ENCODE measurements around the gene TAF15. TPM values are rescaled to one million over a fixed set of nuclear protein-coding genes. Genes with fewer than 3 reads are reported as not detected.

Gene TAF15
- 315 and 321 TPM in 2 replicates for total RNA-seq

DNA sequence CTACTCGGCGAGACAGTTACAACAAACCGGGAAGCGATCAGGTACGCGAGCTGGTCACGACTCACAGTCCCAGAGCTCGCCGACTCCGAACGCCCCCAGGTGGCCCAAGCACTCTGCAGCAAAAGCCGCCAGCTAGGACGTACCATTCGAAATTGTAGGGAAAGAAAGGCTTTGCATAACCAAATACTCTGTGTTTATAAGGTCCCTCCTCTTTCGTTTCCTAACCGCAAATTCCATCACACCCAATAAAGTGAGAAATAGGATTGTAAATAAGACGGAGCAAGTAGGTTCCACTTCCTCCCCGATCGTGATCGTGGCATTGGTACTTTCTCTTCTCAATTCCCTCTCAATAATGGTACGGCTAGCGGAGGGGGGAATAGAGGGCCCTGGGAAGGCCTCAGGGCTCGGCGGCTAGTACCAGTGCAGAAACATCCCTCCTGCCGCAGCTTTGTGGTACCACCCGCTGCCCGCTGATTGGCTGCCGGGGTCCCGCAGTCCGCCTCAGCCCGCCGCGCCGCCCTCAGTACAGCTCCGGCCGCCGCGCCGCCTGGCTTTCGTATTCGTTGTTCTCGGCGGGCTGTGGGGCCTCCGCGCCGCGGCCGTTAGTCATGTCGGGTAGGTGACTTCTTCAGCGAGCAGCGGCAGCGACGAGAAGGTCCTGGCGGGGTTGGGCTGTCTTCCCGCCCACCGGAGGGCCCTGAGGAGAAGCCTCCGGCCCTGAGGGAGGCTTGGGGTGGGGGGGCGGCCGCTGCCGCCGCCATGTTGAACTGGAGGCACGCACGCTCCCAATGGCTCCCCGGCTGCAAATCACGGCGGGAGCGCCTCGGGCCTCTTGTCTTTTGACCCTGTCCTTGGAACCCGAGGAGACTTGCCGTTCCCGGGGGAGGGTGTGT is at the start of gene TAF15:
Gene TAF15, plus strand, starts transcription at position 523 of the 893 bp plus-strand sequence. Its CDS starts 86 bp downstream, at position 609.
- peak; percentile 96 for DNase-seq (ENCODE audit: low spot score)
- no peaks in the 10 kb centered on the region for H3K9me3 Mint-ChIP-seq
- no peaks in the 10 kb centered on the region for H3K27me3 Mint-ChIP-seq (ENCODE audit: low read depth)
- H3K27ac Mint-ChIP-seq: peak within 1 kb of the TSS; percentile 97
- intact Hi-C loops (cut with micrococcal nuclease): loop anchor here (1.0 to 5.0 kb wide), 2 partner anchors 45 to 222 kb away; partner anchors contain the start of gene AP2B1
- peaks cover 27% of the 10 kb centered on the region for H3K36me3 Mint-ChIP-seq (ENCODE audit: low read depth)
- H3K4me1 Mint-ChIP-seq (ENCODE audit: low read depth): peaks cover 34% of the 10 kb centered on the region
- peak within 1 kb of the TSS; percentile 91 for H3K4me3 Mint-ChIP-seq (ENCODE audit: low read depth)

DNA sequence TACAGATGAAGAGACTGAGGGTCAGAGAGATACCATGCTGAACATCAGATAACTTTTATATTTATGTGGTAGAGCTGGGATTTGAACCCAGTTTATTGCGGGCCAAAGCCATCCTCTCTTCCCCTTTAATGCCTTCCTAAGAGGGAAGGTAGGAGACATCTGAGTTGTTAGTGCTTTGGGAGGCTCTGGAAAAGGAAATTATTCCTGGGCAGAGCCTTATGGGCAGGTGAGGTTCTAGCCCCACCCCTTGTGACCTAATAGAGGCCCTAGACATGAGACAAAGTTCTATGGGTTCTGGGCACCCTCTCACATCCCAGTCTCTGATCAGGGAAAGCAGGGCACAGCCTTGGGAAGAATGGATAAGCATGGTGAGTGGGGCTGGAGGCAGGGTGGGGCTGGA is 48.7 kb upstream of the TAF15 start, which contains the start of gene C17orf50:
Gene C17orf50, plus strand, starts transcription at position 301 of the 400 bp plus-strand sequence. Its CDS starts 55 bp downstream, at position 356.
- Mint-ChIP-seq H3K36me3 (ENCODE audit: low read depth) (no peaks in the 10 kb centered on the region), H3K4me1 (ENCODE audit: low read depth) (peaks cover 8% of the 10 kb centered on the region), H3K27me3 (ENCODE audit: low read depth) (peaks cover 5% of the 10 kb centered on the region), H3K27ac (no peak within 1 kb of the TSS), H3K4me3 (ENCODE audit: low read depth) (no peak within 1 kb of the TSS), H3K9me3 (no peaks in the 10 kb centered on the region)
- intact Hi-C loops (cut with micrococcal nuclease): no loop called here
- no peak for DNase-seq (ENCODE audit: low spot score)

DNA sequence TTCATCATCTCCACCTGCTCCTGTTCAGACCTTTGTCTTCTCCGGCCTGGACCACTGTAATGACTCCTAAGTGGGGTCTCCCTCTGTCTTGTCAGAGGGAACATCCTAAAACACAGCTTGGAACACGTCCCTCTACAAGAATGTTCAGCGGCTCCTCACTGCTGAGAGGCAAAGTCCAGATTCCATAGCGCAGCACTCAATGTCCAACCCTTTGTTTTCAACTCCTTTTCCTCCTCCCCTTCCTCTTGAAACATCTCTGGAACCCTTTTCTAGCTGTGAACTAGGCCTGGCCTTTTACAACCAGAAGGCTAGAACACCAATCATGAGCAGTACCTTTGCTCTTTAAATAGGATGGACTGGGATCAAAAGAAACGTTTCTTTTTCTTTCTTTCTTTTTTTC is 47.7 kb upstream of the TAF15 start:
- Mint-ChIP-seq H3K4me1 (ENCODE audit: low read depth) (peaks cover 8% of the 10 kb centered on the region), H3K4me3 (ENCODE audit: low read depth) (no peak overlapping the region), H3K9me3 (no peaks in the 10 kb centered on the region), H3K36me3 (ENCODE audit: low read depth) (no peaks in the 10 kb centered on the region), H3K27ac (no peak overlapping the region), H3K27me3 (ENCODE audit: low read depth) (peaks cover 4% of the 10 kb centered on the region)
- DNase-seq (ENCODE audit: low spot score): no peak
- intact Hi-C loops (cut with micrococcal nuclease): no loop called here

DNA sequence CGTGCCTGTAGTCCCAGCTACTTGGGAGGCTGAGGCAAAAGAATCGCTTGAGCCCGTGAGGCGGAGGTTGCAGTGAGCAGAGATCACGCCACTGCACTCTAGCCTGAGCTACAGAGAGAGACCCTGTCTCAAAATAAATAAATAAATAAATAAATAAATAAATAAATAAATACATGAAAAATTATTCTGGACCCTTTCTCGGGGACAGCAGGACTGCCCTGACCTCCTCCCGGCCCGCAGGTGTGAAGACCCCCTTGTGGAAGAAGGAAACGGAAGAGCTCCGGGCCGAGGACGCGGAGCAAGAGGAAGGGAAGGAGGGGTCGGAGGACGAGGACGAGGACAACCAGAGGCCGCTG is 45.5 kb upstream of the TAF15 start:
- intact Hi-C loops (cut with micrococcal nuclease): loop anchor here (1.0 kb wide), 2 partner anchors 41 to 46 kb away; partner anchors contain the start of gene TAF15
- Mint-ChIP-seq H3K27ac (no peak overlapping the region), H3K4me3 (ENCODE audit: low read depth) (peak overlapping the region; percentile 67), H3K9me3 (no peaks in the 10 kb centered on the region), H3K36me3 (ENCODE audit: low read depth) (no peaks in the 10 kb centered on the region), H3K27me3 (ENCODE audit: low read depth) (peaks cover 5% of the 10 kb centered on the region), H3K4me1 (ENCODE audit: low read depth) (peaks cover 8% of the 10 kb centered on the region)
- no peak for DNase-seq (ENCODE audit: low spot score)

DNA sequence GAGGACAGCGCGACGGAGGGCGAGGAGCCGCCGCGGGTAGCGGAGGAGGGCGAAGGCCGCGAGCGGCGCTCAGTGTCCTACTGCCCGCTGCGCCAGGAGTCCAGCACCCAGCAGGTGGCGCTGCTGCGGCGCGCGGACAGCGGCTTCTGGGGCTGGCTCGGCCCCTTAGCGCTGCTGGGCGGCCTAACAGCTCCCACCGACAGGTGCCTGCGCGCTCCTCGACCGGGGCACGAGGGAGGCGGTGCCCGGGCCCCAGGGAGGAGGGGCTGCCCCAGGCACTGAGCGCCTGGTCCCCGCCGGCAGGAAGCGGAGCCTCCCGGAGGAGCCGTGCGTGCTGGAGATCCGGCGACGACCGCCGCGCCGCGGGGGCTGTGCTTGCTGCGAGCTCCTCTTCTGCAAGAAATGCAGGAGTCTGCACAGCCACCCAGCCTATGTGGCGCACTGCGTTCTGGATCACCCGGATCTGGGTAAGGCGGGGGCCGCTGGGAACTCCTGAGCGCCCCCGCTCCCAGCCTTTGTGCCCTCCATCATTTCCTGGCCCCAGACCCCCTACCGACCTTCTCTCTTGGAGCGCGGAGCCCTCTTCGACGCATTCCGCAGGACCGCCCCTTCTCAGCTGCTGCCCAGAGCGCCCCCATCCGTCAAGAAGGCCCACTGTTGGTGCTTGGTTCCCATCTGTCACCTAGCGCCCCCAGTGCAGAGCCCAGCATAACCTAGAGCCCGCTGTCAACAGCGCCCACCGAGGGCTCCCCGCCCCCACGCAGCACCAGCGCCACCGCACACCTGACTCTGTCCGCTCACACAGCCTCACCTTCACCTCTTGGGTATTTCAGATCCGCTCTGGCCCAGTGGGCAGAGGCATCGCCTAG is 44.9 kb upstream of the TAF15 start:
- Mint-ChIP-seq H3K27me3 (ENCODE audit: low read depth) (peaks cover 5% of the 10 kb centered on the region), H3K27ac (peak overlapping the region; percentile 62), H3K36me3 (ENCODE audit: low read depth) (no peaks in the 10 kb centered on the region), H3K9me3 (no peaks in the 10 kb centered on the region), H3K4me3 (ENCODE audit: low read depth) (peak overlapping the region; percentile 86), H3K4me1 (ENCODE audit: low read depth) (peaks cover 8% of the 10 kb centered on the region)
- peak; percentile 81 for DNase-seq (ENCODE audit: low spot score)
- intact Hi-C loops (cut with micrococcal nuclease): loop anchor here (1.0 kb wide), 2 partner anchors 40 to 45 kb away; partner anchors contain the start of gene TAF15

DNA sequence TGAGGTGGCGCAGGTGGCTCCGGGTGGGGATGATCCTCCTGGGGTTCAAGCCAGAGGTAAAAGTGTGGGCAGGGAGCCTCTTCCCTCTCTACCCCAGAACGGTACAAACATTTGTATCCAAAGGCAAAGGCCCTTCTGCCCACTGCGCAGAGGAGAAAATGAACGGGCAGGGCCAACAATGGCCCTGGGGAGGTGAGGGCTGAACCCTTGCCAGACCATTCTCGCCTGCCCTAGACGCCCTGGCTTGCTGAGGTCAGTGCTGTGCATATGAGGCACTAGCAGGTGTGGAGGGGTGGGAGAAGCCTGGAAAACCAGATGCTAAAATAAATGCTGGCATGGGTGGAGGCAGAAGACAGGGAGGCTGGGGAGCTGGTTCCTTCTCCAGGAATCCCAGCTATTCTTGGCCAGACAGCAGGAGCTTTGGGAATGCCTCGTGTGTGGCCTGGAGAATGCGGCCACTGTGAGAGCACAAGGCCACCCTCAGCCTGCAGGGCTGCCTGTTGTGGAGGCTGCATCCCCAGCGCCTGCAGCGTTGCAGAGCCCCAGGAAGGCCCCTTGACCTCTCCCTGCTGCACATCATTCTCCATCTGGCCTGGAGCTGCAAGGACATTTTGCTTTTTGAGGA is 44.1 kb upstream of the TAF15 start:
- Mint-ChIP-seq H3K4me3 (ENCODE audit: low read depth) (peak overlapping the region; percentile 86), H3K36me3 (ENCODE audit: low read depth) (no peaks in the 10 kb centered on the region), H3K4me1 (ENCODE audit: low read depth) (peaks cover 8% of the 10 kb centered on the region), H3K9me3 (no peaks in the 10 kb centered on the region), H3K27ac (no peak overlapping the region), H3K27me3 (ENCODE audit: low read depth) (peaks cover 5% of the 10 kb centered on the region)
- intact Hi-C loops (cut with micrococcal nuclease): no loop called here
- no peak for DNase-seq (ENCODE audit: low spot score)

DNA sequence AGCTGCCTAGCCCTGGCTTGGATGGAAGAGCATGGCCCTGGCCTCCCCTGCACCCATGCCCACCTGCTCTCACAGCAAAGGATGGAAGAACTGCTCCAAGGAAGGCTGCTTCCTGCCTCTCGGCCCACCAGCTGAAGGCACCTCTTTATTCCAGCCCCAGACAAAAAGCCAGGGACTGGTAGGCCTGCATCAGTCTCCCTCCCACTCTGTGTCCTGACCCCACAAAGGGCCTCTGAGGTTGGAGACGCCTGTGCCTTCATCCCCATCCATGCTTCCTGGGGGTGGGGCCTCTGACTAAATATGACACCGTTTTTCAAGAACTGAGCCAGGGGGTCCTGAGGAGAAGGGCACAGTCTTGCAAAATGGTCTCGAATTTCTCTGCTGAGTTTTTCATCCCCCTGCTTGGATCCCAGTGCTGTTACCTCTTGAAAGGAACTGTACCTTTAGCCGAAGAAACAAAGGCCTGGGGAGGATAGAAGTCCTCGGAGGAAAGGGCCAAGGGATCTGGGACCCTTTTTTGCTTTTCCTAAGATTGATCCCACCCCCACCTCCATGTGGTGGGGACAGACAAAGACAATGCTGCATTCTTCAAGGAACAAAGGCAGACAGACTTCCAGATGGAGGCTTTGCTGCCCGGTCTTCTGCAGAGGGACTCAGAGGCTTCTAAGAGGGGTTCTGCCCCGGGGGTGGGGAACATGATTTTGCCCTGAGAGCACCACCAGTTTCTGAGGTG is 43.4 kb upstream of the TAF15 start:
- intact Hi-C loops (cut with micrococcal nuclease): no loop called here
- no peaks in the 10 kb centered on the region for H3K9me3 Mint-ChIP-seq
- peaks cover 8% of the 10 kb centered on the region for H3K4me1 Mint-ChIP-seq (ENCODE audit: low read depth)
- peaks cover 5% of the 10 kb centered on the region for H3K27me3 Mint-ChIP-seq (ENCODE audit: low read depth)
- H3K27ac Mint-ChIP-seq: no peak overlapping the region
- H3K4me3 Mint-ChIP-seq (ENCODE audit: low read depth): no peak overlapping the region
- no peaks in the 10 kb centered on the region for H3K36me3 Mint-ChIP-seq (ENCODE audit: low read depth)
- no peak for DNase-seq (ENCODE audit: low spot score)

DNA sequence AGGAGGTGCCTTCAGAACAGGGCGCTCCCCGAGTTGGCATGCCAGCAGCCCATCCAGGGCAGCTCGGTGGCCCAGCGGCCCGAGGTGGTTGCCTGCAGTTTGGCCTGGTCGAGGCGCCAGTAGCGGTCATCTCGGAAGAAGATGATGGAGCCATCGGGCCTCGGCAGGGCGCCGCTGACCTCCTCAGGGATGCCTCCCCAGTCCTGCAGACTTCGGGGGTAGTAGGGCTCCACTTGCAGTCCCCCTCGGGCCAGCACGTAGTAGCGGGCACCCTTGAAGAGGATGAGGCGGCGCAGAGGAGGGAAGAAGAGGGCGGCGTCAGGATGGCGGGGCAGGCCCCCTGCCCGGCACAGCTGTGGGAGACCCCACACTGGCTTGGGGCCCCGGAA is 42.8 kb upstream of the TAF15 start:
- H3K4me1 Mint-ChIP-seq (ENCODE audit: low read depth): peaks cover 8% of the 10 kb centered on the region
- H3K4me3 Mint-ChIP-seq (ENCODE audit: low read depth): no peak overlapping the region
- H3K27ac Mint-ChIP-seq: no peak overlapping the region
- intact Hi-C loops (cut with micrococcal nuclease): no loop called here
- no peaks in the 10 kb centered on the region for H3K36me3 Mint-ChIP-seq (ENCODE audit: low read depth)
- no peak for DNase-seq (ENCODE audit: low spot score)
- H3K27me3 Mint-ChIP-seq (ENCODE audit: low read depth): peaks cover 4% of the 10 kb centered on the region
- no peaks in the 10 kb centered on the region for H3K9me3 Mint-ChIP-seq

DNA sequence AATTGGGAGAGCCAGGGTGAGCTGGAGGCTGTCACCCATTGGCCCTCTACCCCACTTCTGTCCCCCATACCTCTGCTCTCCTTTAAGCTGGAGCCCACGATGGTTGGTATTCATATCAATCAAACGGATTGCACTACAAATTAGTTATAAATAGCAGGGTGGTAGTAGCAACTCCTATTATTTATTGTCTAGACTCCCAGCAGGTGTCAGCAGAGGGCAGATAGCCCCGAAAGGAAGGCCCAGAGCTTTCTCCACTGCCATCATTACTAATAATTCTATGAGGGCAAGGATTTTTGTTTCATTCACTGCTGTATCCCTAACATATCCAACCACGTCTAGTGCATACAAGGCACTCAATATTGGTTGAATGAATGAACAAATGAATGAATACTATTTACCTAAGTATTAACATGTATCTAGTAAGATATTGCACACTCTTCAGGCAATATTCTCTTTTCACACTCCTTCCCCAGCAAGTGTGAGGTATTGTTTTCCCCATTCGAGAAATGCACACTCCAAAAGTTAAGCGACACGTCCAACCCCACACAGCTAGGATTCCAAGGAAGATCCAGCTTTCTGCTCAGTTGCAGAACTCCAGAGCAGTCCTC is 42.3 kb upstream of the TAF15 start:
- Mint-ChIP-seq H3K4me3 (ENCODE audit: low read depth) (no peak overlapping the region), H3K27ac (no peak overlapping the region), H3K4me1 (ENCODE audit: low read depth) (peaks cover 8% of the 10 kb centered on the region), H3K36me3 (ENCODE audit: low read depth) (no peaks in the 10 kb centered on the region), H3K27me3 (ENCODE audit: low read depth) (peaks cover 7% of the 10 kb centered on the region), H3K9me3 (no peaks in the 10 kb centered on the region)
- no peak for DNase-seq (ENCODE audit: low spot score)
- intact Hi-C loops (cut with micrococcal nuclease): no loop called here

DNA sequence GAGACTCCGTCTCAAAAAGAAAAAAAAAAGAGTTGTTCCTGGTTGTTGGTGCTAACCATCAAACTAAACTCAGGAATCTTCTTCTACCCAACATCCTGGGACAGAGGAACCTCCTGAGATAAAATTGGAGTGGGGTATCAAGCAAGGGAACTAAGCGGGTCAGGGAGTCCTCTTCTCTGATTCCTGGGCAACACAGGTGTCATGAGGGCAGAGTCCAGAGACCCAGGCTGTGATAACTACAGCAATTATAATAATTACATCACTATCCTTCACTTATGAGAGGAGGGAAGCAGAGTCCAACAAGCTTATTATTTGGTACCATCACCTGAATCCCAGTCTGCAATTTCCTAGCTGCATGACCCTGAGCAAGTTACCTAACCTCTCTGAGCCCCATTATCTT is 40.5 kb upstream of the TAF15 start:
- H3K27me3 Mint-ChIP-seq (ENCODE audit: low read depth): peaks cover 12% of the 10 kb centered on the region
- no peaks in the 10 kb centered on the region for H3K9me3 Mint-ChIP-seq
- DNase-seq (ENCODE audit: low spot score): no peak
- no peaks in the 10 kb centered on the region for H3K36me3 Mint-ChIP-seq (ENCODE audit: low read depth)
- H3K4me1 Mint-ChIP-seq (ENCODE audit: low read depth): peaks cover 8% of the 10 kb centered on the region
- no peak overlapping the region for H3K4me3 Mint-ChIP-seq (ENCODE audit: low read depth)
- no peak overlapping the region for H3K27ac Mint-ChIP-seq
- intact Hi-C loops (cut with micrococcal nuclease): no loop called here

DNA sequence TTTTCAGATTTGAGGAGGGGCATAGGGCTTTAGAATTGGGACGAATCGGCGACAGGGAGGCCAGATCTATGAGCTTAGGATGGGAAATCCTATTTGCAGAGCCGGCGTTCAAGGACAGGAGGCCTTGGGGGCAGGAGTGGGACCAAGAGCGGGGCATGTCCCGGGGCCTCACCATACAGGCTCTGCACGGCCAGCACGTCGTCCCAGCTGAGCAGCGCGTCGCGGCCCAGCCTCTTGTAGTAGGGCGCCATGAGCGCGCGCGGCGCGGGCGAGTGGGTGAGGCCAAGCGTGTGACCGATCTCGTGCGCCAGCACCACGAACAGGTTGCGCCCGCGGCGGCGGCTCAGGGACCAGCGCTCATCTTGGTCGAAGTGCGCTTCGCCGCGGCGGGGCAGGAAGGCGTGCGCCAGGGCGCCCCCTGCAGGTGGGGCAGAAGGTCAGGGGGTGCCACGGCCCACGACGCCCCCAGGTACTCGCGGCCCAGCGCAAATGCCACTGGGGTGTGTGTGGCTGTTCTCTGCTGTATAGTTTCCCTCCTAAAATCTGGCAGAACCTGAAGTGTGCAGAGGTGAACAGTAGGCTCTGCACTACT is 39.3 kb upstream of the TAF15 start:
- Mint-ChIP-seq H3K36me3 (ENCODE audit: low read depth) (no peaks in the 10 kb centered on the region), H3K4me1 (ENCODE audit: low read depth) (peaks cover 2% of the 10 kb centered on the region), H3K27ac (no peak overlapping the region), H3K4me3 (ENCODE audit: low read depth) (no peak overlapping the region), H3K27me3 (ENCODE audit: low read depth) (peaks cover 15% of the 10 kb centered on the region), H3K9me3 (no peaks in the 10 kb centered on the region)
- intact Hi-C loops (cut with micrococcal nuclease): no loop called here
- DNase-seq (ENCODE audit: low spot score): no peak

Data from activated T-helper 2 cell treated with anti-CD3 and anti-CD28 coated beads, Interferon-gamma antibody, Interleukin-2, Interleukin-4, amounts not matched to agents 10 μg/mL and 5 μg/mL and 100 μg/mL, durations not matched to agents 14 hours and 24 hours and 36 hours (primary cell).